ENCODE data around the gene ZBTB7C. TPM values are rescaled to one million over a fixed set of nuclear protein-coding genes. Genes with fewer than 3 reads are reported as not detected.

Gene ZBTB7C
- total and polyA plus RNA-seq, 2 of the 8 experiments (the other 6 are each of a cell fraction or from before 2014, with no cell fraction given): 0.15 to 0.45 TPM

GRCh38 chr18:48084041-48084757 lies 325.0 kb downstream of the ZBTB7C start (continued):
- TF ChIP-seq, protein P1, sequence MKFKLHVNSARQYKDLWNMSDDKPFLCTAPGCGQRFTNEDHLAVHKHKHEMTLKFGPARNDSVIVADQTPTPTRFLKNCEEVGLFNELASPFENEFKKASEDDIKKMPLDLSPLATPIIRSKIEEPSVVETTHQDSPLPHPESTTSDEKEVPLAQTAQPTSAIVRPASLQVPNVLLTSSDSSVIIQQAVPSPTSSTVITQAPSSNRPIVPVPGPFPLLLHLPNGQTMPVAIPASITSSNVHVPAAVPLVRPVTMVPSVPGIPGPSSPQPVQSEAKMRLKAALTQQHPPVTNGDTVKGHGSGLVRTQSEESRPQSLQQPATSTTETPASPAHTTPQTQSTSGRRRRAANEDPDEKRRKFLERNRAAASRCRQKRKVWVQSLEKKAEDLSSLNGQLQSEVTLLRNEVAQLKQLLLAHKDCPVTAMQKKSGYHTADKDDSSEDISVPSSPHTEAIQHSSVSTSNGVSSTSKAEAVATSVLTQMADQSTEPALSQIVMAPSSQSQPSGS (IDR thresholded peaks at IDR 0.05; ENCODE audit: low read length): no peak
